ENCODE data around the gene C19orf73.
A peak's percentile ranks its signal among the peaks of the same experiment; 100 is the strongest.

C19orf73 gene

DNA sequence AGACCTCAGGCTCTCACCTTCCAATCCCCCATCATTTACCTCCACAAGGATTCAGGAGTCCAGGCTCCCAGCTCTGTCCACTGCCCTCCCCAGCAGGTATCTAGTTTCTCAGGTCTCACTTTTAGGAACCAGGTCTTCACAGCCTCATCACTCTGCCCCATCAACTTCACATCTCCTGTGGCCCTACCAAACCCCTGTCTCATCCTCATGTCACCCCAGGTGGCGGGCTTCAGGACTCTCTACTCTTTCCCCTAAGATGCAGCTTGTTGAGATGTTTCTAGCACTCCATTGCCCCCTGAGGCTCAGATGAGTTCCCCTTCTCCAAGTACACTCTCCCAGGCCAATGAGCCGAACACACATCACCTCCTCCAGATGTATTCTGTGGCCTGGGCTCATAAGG, 1.9 kb upstream of the C19orf73 start:
- DNase-seq = no peak

DNA sequence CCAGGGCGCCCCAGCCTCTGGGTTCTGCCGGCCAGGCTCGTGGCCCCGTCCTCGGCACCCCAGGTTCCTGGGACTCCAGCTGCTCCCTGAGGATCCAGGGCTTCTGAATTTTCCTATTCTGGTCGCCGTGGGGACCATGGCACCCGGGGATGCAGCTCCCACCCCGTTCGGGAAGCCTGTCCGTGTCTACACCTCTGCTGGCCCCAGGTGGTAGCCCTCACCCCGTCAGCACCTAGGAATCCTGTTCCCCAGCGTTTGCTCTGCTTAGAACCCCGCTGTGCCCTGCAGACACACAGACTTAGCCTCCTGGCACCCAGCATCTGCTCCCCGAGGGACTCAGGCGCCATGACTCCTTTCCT, 1.4 kb upstream of the C19orf73 start:
- DNase-seq = no peak

DNA sequence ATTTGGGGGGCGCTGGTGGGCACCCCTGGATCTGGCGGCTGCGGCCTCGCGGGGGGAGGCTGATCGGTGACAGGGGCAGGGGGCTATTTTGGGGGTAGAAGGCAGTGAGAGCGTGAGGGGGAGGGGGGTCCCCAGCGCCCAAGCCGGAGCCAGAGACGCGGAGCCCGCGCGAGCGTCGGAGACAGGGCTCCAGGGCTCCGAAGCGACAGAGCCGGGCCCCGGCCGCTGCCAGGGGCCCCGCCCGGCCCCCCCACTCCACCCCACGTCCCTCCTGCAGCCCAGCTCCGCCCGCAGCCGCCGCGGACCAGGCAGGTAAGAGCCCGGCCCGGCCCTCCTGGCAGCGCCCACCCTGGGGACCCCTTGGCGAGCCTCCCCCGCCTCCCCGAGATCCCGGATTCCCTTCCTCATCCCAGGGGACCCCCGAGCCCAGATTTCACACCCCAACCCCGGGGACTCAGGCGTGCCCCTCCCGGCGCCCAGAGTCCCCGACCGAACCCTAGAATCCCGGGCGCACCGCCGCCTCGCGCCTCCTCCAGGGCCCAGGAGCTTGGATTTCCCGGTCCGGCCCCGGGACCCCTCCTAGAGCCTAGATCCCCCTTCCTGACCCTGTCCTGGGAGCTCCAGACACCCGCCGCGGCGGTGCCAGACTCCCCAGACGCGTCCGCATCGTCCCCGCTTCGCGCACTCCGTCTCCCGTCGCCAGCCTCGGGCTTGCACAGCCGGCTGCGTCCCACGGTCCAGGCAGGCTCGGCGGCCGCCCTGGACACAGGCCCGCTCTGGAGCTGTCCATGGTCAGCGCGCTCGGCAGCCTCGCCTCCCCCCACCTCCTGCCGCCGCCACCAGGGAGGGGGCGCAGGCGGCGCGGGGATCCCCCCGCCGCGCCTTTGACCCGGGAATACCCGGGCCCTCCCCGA, 725 bp upstream of the C19orf73 start, which contains the start of gene PPFIA3:
PPFIA3 (plus strand) TSS at position 134 of the 914 bp plus-strand sequence. CDS start 8,330 bp downstream, outside the sequence.
- DNase-seq = peak; percentile 22

DNA sequence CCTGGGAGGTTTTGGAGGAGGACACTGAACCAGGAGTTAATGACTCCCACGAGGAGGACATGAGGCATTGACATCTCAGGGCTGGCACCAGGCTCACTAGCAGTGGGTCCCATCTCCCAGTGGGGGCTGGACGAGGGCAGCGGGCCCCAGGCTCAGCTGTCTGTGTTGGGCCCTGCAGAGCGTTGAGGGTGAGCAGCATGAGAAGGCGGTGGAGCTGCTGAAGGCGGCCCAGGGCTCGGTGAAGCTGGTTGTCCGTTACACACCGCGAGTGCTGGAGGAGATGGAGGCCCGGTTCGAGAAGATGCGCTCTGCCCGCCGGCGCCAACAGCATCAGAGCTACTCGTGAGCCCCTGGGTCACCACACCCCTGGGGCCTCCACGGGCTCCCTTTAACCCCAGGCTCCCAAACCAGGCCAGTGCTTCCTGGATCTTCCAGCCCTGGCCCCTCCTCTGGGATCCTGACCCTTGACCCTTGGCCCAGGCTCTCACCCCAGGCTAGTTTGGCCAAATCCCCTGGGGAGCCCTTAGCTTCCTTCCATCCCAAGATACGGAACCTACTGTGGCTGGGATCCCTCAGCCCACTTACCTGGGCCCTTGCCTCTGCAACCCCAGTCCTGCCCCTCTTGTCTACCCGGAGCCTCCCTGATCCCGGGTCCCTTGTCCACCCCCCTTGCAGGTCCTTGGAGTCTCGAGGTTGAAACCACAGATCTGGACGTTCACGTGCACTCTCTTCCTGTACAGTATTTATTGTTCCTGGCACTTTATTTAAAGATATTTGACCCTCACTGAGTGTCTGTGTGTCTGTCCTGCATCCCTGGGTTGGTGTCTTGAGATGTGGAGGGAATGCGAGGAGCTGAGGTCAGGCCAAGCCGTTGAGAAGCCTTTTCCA, 1.0 kb downstream of the C19orf73 start:
- DNase-seq = no peak

DNA sequence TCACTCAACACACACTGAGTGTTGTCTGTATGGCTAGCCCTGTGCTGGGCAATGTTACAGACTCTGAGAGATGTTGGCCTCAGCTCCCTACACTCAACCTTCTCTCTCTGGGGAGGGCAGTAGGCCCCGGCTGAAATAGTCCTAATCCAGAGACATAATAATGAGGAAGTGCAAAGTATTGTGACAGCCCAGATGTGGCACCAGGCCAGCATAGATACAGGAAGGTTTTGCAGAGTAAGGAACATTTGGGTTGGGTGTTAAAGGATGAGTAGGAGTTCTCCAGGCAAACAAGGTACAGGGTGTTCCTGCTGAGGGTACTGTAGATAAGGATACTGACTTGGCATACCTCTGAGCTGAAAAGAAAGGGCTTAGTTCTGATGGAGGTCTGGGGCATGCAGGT, 2.4 kb downstream of the C19orf73 start:
- DNase-seq = no peak

DNA sequence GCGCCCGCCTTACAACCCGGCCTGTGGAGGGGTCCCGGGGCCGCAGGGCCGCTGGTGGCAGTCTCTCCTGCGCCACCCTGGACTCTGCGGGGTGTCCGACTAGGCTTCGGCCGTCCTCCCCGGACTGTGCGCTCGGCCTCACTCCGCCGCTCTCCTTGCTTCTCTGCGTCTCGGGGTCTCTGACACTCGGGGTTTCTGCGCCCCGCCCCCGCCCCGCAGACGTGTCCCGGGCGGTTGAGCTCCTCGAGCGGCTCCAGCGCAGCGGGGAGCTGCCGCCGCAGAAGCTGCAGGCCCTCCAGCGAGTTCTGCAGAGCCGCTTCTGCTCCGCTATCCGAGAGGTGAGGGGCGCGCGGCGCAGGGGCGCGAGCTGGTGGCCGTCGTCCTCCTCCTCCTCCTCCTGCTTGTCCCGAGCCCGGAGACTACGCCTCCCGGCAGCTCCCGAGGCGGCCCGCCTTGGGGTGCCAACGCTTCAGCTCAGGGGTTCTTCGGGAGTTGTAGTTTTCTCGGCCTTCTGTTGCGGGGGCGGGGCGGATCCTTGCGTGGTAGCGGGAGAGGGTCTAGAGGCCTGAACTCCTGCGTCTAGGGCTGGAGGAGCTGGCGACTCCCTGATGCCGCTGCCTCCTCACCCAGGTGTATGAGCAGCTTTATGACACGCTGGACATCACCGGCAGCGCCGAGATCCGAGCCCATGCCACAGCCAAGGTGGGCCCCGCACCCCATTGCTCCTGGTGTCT, 4.1 kb downstream of the C19orf73 start:
- DNase-seq = peak; percentile 56

DNA sequence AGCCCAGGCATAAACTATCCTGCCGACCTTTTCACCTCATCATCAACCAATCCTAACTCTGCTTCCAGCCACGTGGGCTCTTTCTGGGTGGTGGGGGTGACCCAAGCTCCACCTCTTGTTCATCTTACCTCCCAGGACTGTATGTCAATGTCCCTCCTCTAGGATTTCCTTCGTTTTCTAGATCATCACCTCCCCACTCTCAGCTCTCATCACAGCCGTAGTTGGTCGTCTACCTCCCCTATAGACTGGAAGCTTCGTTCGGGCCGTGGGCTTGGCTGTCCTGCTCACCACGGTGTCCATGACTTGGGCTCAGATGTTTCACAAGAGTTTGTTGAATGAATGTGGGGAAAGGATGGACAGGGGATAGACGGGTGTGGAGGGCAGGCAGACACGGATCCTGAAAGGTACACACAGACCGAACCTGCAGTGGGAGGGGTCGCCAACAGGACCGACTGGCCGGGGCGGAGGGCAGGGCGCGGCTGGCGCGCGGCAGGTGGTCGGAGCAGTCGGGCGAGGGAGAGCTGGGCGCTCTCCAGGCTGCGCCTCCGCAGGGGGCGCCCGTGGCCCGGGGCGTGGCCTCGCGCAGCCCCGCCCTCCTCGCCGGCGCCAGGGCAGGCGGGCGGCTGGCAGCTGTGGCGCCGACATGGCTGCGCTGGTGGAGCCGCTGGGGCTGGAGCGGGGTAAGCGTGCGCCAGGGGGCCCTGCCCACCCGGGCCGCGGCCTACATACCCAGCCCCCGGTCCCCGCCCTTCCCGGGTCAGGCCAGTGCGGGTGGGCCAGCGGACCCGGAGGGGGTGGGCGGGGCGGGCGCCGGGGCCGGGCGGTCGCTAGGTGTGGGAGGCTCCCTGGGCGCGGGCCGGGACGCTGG, 4.9 kb downstream of the C19orf73 start, which contains the start of gene LIN7B:
LIN7B (plus strand) TSS at position 609 of the 868 bp plus-strand sequence; CDS start at position 644, 35 bp downstream.
- peak; percentile 63 for DNase-seq

DNA sequence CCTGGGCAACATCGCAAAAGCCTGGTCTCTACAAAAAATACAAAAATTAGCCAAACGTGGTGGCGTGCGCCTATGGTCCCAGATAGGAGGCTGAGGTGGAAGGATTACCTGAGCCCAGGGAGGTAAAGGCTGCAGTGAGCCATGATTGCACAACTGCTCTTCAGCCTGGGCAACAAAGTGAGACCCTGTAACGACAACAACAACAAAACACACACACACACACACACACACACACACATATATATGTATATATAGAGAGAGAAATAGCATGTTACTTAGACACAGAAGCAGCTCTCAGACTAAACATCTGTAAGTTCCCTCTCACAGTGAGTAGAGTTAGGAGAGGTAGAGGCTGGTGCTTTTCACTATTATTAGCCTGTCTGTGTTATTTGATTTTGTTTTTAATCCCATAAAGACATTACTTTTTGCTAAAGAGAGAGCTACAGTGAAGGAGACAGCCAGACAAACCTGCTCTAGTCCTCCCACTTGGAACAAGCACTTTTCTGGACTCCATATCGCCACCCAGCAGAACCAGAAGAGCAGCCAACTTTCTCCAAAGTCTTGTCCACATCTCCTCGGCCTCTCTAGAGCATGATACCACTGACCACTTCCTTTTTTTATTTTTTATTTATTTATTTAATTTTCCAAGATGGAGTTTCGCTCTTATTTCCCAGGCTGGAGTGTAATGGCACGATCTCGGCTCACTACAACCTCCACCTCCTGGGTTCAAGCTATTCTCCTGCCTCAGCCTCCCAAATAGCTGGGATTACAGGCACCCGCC, 7.5 kb downstream of the C19orf73 start:
- no peak for DNase-seq

DNA sequence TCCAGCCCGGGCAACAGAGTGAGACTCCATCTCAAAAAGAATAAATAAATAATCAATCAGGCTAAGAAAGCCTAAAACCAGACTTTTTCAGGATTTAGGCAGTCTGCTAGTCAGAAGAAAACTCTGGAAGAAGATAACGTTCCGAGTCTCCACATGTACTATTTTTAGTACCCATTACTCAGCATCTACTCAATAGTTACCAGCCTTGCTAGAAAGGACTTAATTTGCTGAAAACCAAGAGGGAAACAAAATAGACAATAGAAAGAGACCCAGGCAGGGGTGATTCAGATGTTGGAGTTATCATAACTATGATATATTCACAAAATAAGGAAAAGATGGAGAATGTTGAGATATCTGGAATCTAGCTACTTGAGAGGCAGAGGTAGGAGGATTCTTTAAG, 8.4 kb downstream of the C19orf73 start:
- no peak for DNase-seq

DNA sequence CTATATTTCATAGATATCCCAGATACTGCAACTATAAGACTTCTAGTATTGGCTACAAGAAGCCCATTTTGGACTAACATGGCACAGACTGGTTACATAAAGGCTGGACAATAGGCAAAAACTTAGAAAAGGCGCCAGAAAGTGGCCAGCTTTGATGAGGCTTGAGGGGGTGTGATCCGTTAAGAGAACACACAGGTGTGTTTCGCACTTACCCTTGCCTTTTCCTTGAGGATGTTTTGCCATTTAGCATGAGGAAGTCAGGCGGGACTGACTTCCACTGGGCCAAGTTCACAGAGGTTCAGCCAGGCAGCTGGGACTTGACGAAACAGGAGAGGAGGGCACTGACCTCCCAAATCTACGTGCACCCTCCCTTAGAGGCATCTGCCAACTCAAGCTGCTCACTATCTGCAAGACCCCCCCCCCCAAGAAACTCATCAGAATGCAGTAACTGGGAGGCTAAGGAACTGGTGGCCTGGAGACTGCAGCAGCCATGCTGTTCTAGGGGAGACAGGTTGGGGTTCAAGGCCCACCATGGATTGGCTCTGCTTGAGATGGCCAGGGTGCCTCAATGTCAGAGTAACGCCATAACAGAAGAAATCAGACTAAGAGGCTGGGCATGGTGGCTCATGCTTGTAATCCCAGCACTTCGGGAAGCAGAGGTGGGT, 9.2 kb downstream of the C19orf73 start:
- no peak for DNase-seq

DNA sequence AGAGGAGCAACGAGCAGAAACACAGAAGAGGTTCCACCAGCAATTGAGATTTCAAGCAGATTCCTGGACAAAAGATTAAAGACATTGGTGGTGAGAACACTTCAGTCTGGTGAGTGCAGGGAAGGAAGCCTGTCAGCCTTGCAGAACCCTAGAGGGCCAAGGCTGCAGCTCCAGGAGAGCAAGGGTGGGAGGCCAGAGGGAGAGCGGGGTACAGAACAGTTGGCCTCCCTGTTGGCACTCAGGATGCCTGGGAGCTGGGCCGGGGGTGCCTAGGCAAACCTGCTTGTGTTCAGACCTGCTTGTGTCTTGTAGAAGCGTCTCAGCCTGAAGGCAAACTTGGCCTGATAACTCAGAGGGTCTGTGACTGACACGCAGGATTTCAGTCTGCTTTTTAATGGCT, 9.9 kb downstream of the C19orf73 start:
- no peak for DNase-seq

DNA sequence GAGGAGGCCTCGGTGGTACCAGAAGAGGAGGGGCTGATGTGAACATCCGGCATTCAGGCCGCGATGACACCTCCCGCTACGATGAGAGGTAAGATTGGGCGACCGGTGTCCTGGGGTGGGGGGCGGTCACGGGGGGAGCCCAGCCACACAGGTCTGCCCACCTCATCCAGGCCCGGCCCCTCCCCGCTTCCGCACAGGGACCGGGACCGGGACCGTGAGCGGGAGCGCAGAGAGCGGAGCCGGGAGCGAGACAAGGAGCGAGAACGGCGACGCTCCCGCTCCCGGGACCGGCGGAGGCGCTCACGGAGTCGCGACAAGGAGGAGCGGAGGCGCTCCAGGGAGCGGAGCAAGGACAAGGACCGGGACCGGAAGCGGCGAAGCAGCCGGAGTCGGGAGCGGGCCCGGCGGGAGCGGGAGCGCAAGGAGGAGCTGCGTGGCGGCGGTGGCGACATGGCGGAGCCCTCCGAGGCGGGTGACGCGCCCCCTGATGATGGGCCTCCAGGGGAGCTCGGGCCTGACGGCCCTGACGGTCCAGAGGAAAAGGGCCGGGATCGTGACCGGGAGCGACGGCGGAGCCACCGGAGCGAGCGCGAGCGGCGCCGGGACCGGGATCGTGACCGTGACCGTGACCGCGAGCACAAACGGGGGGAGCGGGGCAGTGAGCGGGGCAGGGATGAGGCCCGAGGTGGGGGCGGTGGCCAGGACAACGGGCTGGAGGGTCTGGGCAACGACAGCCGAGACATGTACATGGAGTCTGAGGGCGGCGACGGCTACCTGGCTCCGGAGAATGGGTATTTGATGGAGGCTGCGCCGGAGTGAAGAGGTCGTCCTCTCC, 11.1 kb downstream of the C19orf73 start:
- no peak for DNase-seq

DNA sequence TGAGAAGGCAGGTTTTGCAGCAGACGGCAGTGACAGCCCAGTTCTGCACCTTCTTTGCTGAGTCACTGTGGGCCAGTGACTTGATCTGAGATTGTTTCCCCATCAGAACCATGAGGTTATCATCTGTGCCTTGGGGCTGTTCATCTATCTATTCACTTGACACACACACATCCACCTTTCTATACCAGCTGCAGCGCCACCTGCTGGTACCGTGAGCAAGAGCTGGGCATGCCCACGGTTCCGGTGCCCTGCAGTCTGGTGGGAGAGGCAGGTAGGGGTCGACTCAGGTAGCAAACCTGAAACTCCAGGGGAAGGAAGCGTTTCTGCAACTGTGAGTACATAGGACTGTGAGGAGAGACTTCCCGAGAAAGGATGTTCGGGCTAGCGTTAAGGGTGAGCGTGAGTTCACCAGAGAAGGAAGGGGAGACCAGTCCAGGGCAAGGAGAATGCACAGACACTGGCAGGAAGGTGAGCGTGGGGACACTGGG, 12.3 kb downstream of the C19orf73 start:
- DNase-seq = peak; percentile 71

DNA sequence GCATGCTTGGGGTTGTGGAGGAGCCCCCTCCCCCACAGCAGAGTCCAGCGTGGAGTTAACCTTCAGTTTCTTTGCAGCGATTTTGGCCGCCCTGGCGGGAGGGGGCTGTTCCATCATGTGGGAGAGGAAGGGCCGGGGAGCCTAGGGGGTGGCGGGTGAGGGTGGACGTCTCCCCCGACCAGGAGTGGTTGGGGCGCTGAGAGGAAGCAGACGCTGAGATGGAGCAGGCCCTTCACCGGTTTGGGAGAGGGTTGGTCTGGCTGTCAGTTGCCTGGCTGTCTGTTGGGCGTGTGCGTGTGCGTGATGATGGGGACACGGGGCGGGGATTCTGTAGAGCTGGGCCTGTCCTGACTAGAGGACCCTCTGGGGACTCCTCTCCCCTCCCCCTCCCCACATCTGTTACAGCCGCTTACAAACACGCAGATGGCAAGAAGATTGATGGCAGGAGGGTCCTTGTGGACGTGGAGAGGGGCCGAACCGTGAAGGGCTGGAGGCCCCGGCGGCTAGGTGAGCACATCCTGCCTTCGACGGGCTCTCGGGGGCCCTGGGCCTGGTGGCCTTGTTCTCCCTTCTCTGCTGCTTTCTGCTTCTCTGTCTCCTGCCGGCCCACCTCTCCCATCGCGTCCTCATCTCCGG, 14.6 kb downstream of the C19orf73 start:
- no peak for DNase-seq

DNA sequence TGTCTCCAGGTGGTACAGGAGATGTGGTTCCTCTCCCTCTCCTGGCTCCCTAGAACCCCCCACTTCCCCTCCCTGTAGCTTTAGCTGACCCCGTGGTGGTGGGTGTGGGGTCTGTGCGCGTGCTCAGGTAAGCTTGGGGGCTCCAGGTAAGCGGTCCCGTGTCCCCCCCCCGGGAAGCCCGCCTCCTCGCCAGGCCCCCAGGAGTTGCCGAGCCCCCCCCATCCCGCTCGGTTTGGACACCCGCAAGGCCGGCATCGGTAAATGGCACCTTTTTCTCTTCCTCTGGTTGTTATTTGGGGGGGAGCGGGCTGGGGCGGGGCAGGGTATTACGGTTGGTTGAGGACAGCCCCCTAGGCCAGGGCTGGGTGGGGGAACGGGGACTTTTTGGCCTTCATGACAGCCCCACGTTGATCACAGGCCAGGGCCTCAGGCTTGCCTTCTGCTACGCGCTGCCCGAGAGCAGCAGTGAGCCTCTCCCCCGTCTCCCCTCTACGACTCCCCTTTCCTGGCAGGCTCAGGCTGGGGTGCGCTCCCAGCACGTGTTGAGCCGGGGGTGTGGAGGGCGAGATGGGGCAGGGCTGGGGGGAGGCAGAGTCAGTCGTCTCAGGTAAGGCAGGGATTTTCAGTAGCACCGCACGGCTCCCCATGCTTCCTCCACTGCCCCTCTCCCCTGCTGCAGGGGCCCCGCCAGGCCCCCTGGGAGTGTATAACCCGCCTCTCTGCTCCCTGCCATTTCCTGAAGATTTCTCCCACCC, 15.4 kb downstream of the C19orf73 start:
- DNase-seq = no peak

DNA sequence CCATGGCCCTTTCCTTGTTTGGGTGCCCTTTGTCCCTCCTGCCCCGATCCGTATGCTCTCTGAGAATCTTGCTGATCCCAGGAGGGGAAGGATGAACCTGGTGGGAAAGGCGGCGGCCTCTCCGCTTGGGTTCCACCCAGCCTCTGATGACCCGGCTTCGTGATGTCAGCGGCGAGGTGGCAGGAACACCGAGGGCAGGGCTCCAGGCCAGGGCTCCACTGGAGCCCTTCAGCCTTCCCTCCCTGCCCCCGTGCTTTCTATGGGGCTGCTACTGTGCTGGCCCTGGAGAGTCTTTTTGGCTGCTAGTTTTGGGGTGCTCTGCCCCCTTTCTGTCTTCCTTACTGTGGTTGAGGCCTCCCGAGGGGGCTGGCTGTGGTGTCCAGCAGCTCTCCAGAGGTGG, 16.6 kb downstream of the C19orf73 start:
- DNase-seq = no peak

DNA sequence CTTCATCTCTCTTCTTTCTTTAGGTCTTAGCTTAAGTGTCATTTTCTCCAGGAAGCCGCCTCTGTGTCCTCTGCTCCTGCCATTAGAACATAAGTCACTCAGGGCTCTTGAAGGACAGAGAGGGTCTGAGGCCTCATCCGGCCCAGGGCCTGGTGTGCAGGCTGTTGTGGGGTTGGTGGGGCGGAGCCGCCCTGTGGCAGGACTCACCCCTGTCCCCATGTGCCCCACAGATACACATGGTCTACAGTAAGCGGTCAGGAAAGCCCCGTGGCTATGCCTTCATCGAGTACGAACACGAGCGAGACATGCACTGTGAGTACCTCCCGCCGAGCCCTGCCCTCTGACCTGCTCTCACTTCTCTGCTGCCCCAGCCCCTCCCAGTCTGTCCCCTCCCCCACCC, 17.8 kb downstream of the C19orf73 start:
- DNase-seq = no peak

DNA sequence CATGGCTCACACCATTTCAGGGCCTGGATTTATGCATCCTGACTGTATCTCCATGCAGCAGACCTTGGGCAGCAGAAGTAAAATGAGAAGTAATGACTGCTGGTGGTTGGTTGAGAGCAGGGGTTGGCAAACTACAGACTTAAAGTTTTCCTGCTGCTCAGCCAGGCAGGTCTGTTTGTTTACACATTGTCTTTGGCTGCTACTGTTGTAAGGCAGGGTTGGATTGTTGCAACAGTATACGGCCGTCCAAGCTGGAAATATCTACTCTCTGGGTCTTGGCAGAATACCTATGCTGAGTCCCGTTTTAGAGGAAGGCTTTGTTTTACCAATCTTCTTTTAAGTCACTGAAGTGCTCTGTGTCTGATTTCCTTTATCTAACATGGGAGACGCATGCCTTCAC, 20.1 kb downstream of the C19orf73 start:
- DNase-seq = no peak
